IMR-90 (cell line): ENCODE data around the gene ZFP42. TPM values are rescaled to one million over a fixed set of nuclear protein-coding genes. Genes with fewer than 3 reads are reported as not detected.

ENCODE experiments used
- ATAC-seq: fragments of 200-7000 bp; cut with Tn5 transposase; 2 replicates; pipeline ENCODE4 v1.9.1; 2020; ENCODE audit warnings: low read depth, mild to moderate bottlenecking, moderate library complexity
- BruUV-seq: library from RNA; stranded (reverse); fragments of 400-500 nt; replicated peaks from 2 replicates; lab custom pipeline; 2021; lab: Mats Ljungman, UMichigan
- CTCF ChIA-PET: fragments of 300-600 bp; formaldehyde crosslinking; extraction: SDS; loops from one replicate; lab custom pipeline; 2021; ENCODE audit warnings: antibody characterized with exemption; lab: Yijun Ruan, JAX
- POLR2A ChIA-PET: fragments of 300-600 bp; sonication (Branson Sonifier 250); formaldehyde crosslinking; loops from one replicate; lab custom pipeline; 2022; ENCODE audit warnings: antibody characterized with exemption; ENCODE audit not compliant: unreplicated experiment; lab: Charles Lee
- DNase-seq: peaks from one replicate; pipeline ENCODE4 v3.0.0; 2013
- H2AFZ ChIP-seq: replicated peaks from 2 replicates; pipeline ENCODE3; 2013; ENCODE audit warnings: low read length, mild to moderate bottlenecking; ENCODE audit not compliant: poor library complexity
- H2AK5ac ChIP-seq: 2 replicates; pipeline ENCODE4 v1.6.1; 2013; ENCODE audit warnings: low read depth, low read length, inconsistent platforms
- H2AK9ac ChIP-seq: replicated peaks from 2 replicates; pipeline ENCODE3; 2013; ENCODE audit warnings: mild to moderate bottlenecking, low read depth, low read length, moderate library complexity; ENCODE audit not compliant: poor library complexity
- H2BK120ac ChIP-seq: 2 replicates; pipeline ENCODE4 v1.6.1; 2013; ENCODE audit warnings: low read depth, low read length, inconsistent platforms
- H2BK15ac ChIP-seq: 3 replicates; pipeline ENCODE4 v1.6.1; 2013; ENCODE audit warnings: low read depth, low read length, inconsistent platforms
- H2BK20ac ChIP-seq: 2 replicates; pipeline ENCODE4 v1.6.1; 2013; ENCODE audit warnings: low read depth, mild to moderate bottlenecking, inconsistent platforms, low read length, moderate library complexity
- H2BK5ac ChIP-seq: 2 replicates; pipeline ENCODE4 v1.6.1; 2013; ENCODE audit warnings: mild to moderate bottlenecking, low read depth, low read length, inconsistent platforms; ENCODE audit not compliant: poor library complexity, severe bottlenecking
- H3K14ac ChIP-seq: replicated peaks from 2 replicates; pipeline ENCODE4 v1.6.1; 2013; ENCODE audit warnings: low read depth, low read length, inconsistent platforms
- H3K18ac ChIP-seq: 2 replicates; pipeline ENCODE4 v1.6.1; 2013; ENCODE audit warnings: low read depth, low read length, control low read depth
- H3K23ac ChIP-seq: 2 replicates; pipeline ENCODE4 v1.6.1; 2013; ENCODE audit warnings: low read depth, low read length, inconsistent platforms
- H3K27ac ChIP-seq: 2 replicates; pipeline ENCODE4 v1.5.1; 2013; ENCODE audit warnings: mild to moderate bottlenecking, control low read depth, low read length; ENCODE audit not compliant: insufficient read depth
- H3K27me3 ChIP-seq: 2 replicates; pipeline ENCODE4 v1.6.1; 2013; ENCODE audit warnings: low read length; ENCODE audit not compliant: control insufficient read depth, insufficient read depth
- H3K36me3 ChIP-seq: 2 replicates; pipeline ENCODE4 v1.6.1; 2013; ENCODE audit warnings: low read length, mixed read lengths; ENCODE audit not compliant: control insufficient read depth, insufficient read depth
- H3K4ac ChIP-seq: 2 replicates; pipeline ENCODE4 v1.6.1; 2013; ENCODE audit warnings: low read depth, low read length, inconsistent platforms
- H3K4me1 ChIP-seq: 2 replicates; pipeline ENCODE4 v1.6.1; 2013; ENCODE audit warnings: low read length, mixed read lengths; ENCODE audit not compliant: control insufficient read depth, insufficient read depth
- H3K4me2 ChIP-seq: 2 replicates; pipeline ENCODE4 v1.6.1; 2013; ENCODE audit warnings: low read depth, mild to moderate bottlenecking, control low read depth, low read length, moderate library complexity
- H3K4me3 ChIP-seq: 2 replicates; pipeline ENCODE4 v1.5.1; 2013; ENCODE audit warnings: low read depth, mild to moderate bottlenecking, control low read depth, low read length, moderate library complexity; ENCODE audit not compliant: insufficient read depth
- H3K56ac ChIP-seq: 2 replicates; pipeline ENCODE4 v1.6.1; 2013; ENCODE audit warnings: low read length, inconsistent platforms; ENCODE audit not compliant: insufficient read depth; ENCODE audit errors: extremely low read depth
- H3K79me1 ChIP-seq, 2 experiments: 2 replicates each; pipeline ENCODE4 v1.6.1; 2013; ENCODE audit warnings: low read length in 2 of 2, inconsistent platforms in 1 of 2, low read depth in 1 of 2
- H3K9ac ChIP-seq: 2 replicates; pipeline ENCODE4 v1.6.1; 2013; ENCODE audit warnings: low read depth, low read length, control low read depth
- H3K9me1 ChIP-seq: 2 replicates; pipeline ENCODE4 v1.6.1; 2013; ENCODE audit warnings: low read length, inconsistent platforms; ENCODE audit not compliant: insufficient read depth
- H3K9me3 ChIP-seq: 2 replicates; pipeline ENCODE4 v1.6.1; 2013; ENCODE audit warnings: low read length; ENCODE audit not compliant: control insufficient read depth, insufficient read depth
- H4K20me1 ChIP-seq: 2 replicates; pipeline ENCODE4 v1.6.1; 2013; ENCODE audit warnings: low read length, inconsistent platforms; ENCODE audit not compliant: insufficient read depth
- H4K5ac ChIP-seq: 2 replicates; pipeline ENCODE4 v1.6.1; 2013; ENCODE audit warnings: mild to moderate bottlenecking, low read depth, low read length, control low read depth
- H4K8ac ChIP-seq, 2 experiments: 2 replicates each; pipeline ENCODE4 v1.6.1; 2013; ENCODE audit warnings: low read depth in 2 of 2, low read length in 2 of 2, control low read depth in 1 of 2, inconsistent platforms in 1 of 2
- H4K91ac ChIP-seq: 2 replicates; pipeline ENCODE4 v1.6.1; 2013; ENCODE audit warnings: low read depth, low read length, inconsistent platforms; ENCODE audit not compliant: insufficient read depth
- CEBPB ChIP-seq: IDR thresholded peaks from 2 replicates; pipeline ENCODE4 v1.6.1; 2012; ENCODE audit warnings: low read depth, low read length, improper control_type of control experiment
- CHD1 ChIP-seq: IDR thresholded peaks from 2 replicates; pipeline ENCODE4 v1.6.1; 2012; ENCODE audit warnings: low read depth, low read length, improper control_type of control experiment
- FOS ChIP-seq: fragments of 150-350 bp; IDR thresholded peaks from 2 replicates; pipeline ENCODE4 v1.6.1; 2016; ENCODE audit warnings: low read depth, low read length
- MAFK ChIP-seq: IDR thresholded peaks from 2 replicates; pipeline ENCODE4 v1.6.1; 2012; ENCODE audit warnings: low read depth, low read length, improper control_type of control experiment
- WGBS, 2 experiments: methylation state at CpG; one replicate each; pipeline versions ENCODE4 v1.1.5 to v1.1.7; 2013; ENCODE audit warnings: missing lambda C conversion rate in 2 of 2; ENCODE audit not compliant: insufficient read length in 1 of 2; ENCODE audit errors: extremely low coverage in 2 of 2; 5-methylcytosine and 5-hydroxymethylcytosine counted together
- dilution Hi-C: fragments of 300-500 bp; cut with HindIII; formaldehyde crosslinking; loops from one replicate; pipeline ENCODE4 v1.14.3; 2018; ENCODE audit warnings: low sequenced_read_pairs; ENCODE audit not compliant: unreplicated experiment
- in situ Hi-C: fragments of 300-500 bp; cut with MboI; formaldehyde crosslinking; loops from 3 replicates; pipeline ENCODE4 v1.14.3; 2019; ENCODE audit warnings: low sequenced_read_pairs, inconsistent platforms, mixed read lengths
- intact Hi-C: fragments of 100-400 bp; cut with micrococcal nuclease; formaldehyde crosslinking; loops from 2 replicates; pipeline ENCODE4 v1.10.0; 2022
- polyA plus RNA-seq, 3 experiments: library from polyadenylated mRNA; depleted of rRNA; stranded (reverse); fragments of >200 nt; gene quantifications; 2 replicates each; pipeline ENCODE4 v1.2.3, GENCODE V29; 2012; ENCODE audit warnings: low replicate concordance in 1 of 3
- total RNA-seq: library from RNA; depleted of rRNA; stranded (reverse); fragments of >200 nt; gene quantifications from 2 replicates; pipeline ENCODE4 v1.2.3, GENCODE V29; 2012
- TF ChIP-seq, protein P1 (sequence below): fragments of 150-350 bp; IDR thresholded peaks from 2 replicates; pipeline ENCODE4 v1.6.1; 2016; ENCODE audit warnings: low read depth, mild to moderate bottlenecking, low read length, moderate library complexity, borderline replicate concordance
- TF ChIP-seq, protein P2 (sequence below): fragments of 150-350 bp; IDR thresholded peaks from 2 replicates; pipeline ENCODE4 v1.6.1; 2017; ENCODE audit warnings: mild to moderate bottlenecking, antibody characterized with exemption, low read length, low read depth

ZFP42 gene
- total and polyA plus RNA-seq, 2 of the 4 experiments (the other 2 are of a cell fraction): not detected

DNA sequence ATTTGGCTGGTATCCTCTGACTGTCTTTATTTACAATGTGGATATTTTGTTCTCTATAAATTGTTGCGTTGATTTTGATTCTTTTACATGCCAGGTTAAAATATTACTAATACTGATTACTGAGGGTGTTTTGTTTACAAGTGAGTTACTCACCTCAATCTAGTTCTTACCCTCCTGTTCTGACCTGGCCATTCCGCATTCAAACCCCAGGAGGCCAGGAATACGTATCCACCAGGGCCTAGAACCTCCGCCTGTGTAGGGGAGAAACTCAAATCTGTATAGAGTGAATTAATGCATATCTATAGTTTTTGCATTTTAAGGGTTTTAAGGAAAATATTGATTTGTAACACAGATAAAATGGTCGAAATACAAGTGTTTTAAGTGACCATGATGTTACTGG lies 2.6 kb upstream of the ZFP42 start:
- H2BK20ac ChIP-seq: no peak overlapping the region
- in situ Hi-C loops (no loop called here), dilution Hi-C loops (no loop called here), intact Hi-C loops (no loop called here)
- no peak overlapping the region for H3K14ac ChIP-seq
- no peak overlapping the region for H3K27ac ChIP-seq
- BruUV-seq: no TSS peak
- H3K36me3 ChIP-seq: no peaks in the 10 kb centered on the region
- no peak overlapping the region for H3K4me3 ChIP-seq
- H3K27me3 ChIP-seq: no peaks in the 10 kb centered on the region
- no peak overlapping the region for H2BK5ac ChIP-seq
- H3K56ac ChIP-seq: no peak overlapping the region
- H3K9me3 ChIP-seq: no peaks in the 10 kb centered on the region; the same call in 1 of the 2 replicates
- H3K4me1 ChIP-seq: no peaks in the 10 kb centered on the region
- H3K23ac ChIP-seq: no peak overlapping the region
- ChIA-PET CTCF (interaction anchor here (0.6 kb wide), 1 partner anchor 361 kb away, joined by 8 read pairs; no protein-coding TSS in a partner anchor), POLR2A (no interaction called here)
- no peak overlapping the region for H3K4ac ChIP-seq
- no CpG with 5 or more reads among the region's 5 CpGs for WGBS, 2 experiments
- TF ChIP-seq, protein P1, sequence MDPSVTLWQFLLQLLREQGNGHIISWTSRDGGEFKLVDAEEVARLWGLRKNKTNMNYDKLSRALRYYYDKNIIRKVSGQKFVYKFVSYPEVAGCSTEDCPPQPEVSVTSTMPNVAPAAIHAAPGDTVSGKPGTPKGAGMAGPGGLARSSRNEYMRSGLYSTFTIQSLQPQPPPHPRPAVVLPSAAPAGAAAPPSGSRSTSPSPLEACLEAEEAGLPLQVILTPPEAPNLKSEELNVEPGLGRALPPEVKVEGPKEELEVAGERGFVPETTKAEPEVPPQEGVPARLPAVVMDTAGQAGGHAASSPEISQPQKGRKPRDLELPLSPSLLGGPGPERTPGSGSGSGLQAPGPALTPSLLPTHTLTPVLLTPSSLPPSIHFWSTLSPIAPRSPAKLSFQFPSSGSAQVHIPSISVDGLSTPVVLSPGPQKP: no peak
- TF ChIP-seq FOS: no peak
- no peak for TF ChIP-seq CEBPB
- TF ChIP-seq, protein P2, sequence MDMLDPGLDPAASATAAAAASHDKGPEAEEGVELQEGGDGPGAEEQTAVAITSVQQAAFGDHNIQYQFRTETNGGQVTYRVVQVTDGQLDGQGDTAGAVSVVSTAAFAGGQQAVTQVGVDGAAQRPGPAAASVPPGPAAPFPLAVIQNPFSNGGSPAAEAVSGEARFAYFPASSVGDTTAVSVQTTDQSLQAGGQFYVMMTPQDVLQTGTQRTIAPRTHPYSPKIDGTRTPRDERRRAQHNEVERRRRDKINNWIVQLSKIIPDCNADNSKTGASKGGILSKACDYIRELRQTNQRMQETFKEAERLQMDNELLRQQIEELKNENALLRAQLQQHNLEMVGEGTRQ: no peak
- TF ChIP-seq MAFK: no peak
- no peak for TF ChIP-seq CHD1
- no peak overlapping the region for H2AK9ac ChIP-seq
- no peak overlapping the region for H4K5ac ChIP-seq
- H3K9me1 ChIP-seq: no peaks in the 10 kb centered on the region
- no peaks in the 10 kb centered on the region for H3K79me1 ChIP-seq
- no peak overlapping the region for H3K4me2 ChIP-seq
- H2AFZ ChIP-seq: no peak overlapping the region
- no peak overlapping the region for H3K9ac ChIP-seq
- H2BK15ac ChIP-seq: no peak overlapping the region
- no peaks in the 10 kb centered on the region for H4K20me1 ChIP-seq
- no peak overlapping the region for H3K18ac ChIP-seq
- ATAC-seq: no peak
- H4K91ac ChIP-seq: no peak overlapping the region
- DNase-seq: no peak
- no peak overlapping the region for H2BK120ac ChIP-seq
- H2AK5ac ChIP-seq: no peak overlapping the region
- H4K8ac ChIP-seq: no peak overlapping the region
